Left ventricle myocardium superior (tissue), 1 donor: Measurements from ENCODE around the gene OR1K1. TPM values are rescaled to one million over a fixed set of nuclear protein-coding genes. Genes with fewer than 3 reads are reported as not detected.

Experiments used
- ATAC-seq: fragments of 200-7000 bp; cut with Tn5 transposase; one replicate; pipeline ENCODE4 v1.9.1; 2020; ENCODE audit warnings: mild to moderate bottlenecking, moderate library complexity
- DNase-seq: peaks from one replicate; pipeline ENCODE4 v3.0.0-alpha.2; 2020
- intact Hi-C: fragments of 100-400 bp; cut with micrococcal nuclease; formaldehyde crosslinking; loops from one replicate; pipeline ENCODE4 v1.11.0; 2022
- long read RNA-seq: library from polyadenylated mRNA; unstranded; transcript quantifications from one replicate; pipeline ENCODE4 v2.0.0, GENCODE V29; 2021
- total RNA-seq: library from RNA; stranded (reverse); fragmentation: NEBNext Ultra II Directional; extraction: Animal tissue kit (Norgen Biotek cat#: 25700); gene quantifications from one replicate; pipeline ENCODE4 v1.2.1, GENCODE V29; 2021
- donor health status: DM: no; HTN: yes; CAD: no; lungs with severe emphysema.

Gene OR1K1
- not detected for total RNA-seq
- long read RNA-seq, result 0 reads

- intact Hi-C loops, result no loop called here
- ATAC-seq (no peak), DNase-seq (no peak)
These were observed at the start of gene OR1K1 for GRCh38 chr9:122800066-122801060. Gene OR1K1, plus strand, starts transcription at chr9:122800123. Its CDS starts 0 bp downstream, at chr9:122800123.

- intact Hi-C loops, result no loop called here
- no peak for ATAC-seq
These were observed 45.1 kb upstream of the OR1K1 start for GRCh38 chr9:122754825-122755224.

GRCh38 chr9:122767817-122768216 lies 32.1 kb upstream of the OR1K1 start:
- intact Hi-C loops, result no loop called here
- no peak for ATAC-seq
- DNase-seq, result no peak

More at GRCh38 chr9:122754825-122755224, 45.1 kb upstream of the OR1K1 start:
- no peak for DNase-seq

GRCh38 chr9:122777052-122777451 lies 22.9 kb upstream of the OR1K1 start:
- intact Hi-C loops, result no loop called here
- DNase-seq (no peak), ATAC-seq (no peak)

- DNase-seq, result no peak
- intact Hi-C loops, result no loop called here
- no peak for ATAC-seq
These were observed 21.8 kb upstream of the OR1K1 start for GRCh38 chr9:122777935-122778627.

GRCh38 chr9:122779181-122779580 lies 20.7 kb upstream of the OR1K1 start:
- intact Hi-C loops, result no loop called here
- no peak for DNase-seq
- no peak for ATAC-seq

- DNase-seq (no peak), ATAC-seq (no peak)
- intact Hi-C loops, result no loop called here
These were observed 19.9 kb upstream of the OR1K1 start for GRCh38 chr9:122780026-122780425.

- no peak for DNase-seq
- intact Hi-C loops, result no loop called here
- ATAC-seq, result no peak
These were observed 18.3 kb upstream of the OR1K1 start for GRCh38 chr9:122781671-122782070.

- intact Hi-C loops, result no loop called here
- no peak for DNase-seq
- ATAC-seq, result no peak
These were observed 14.7 kb upstream of the OR1K1 start for GRCh38 chr9:122785269-122785668.

- intact Hi-C loops, result no loop called here
These were observed 13.6 kb upstream of the OR1K1 start for GRCh38 chr9:122786338-122786737.

GRCh38 chr9:122788831-122789230 lies 11.1 kb upstream of the OR1K1 start, which contains the start of gene OR5C1:
Gene OR5C1, plus strand, starts transcription at chr9:122788933. Its CDS starts 0 bp downstream, at chr9:122788933.
- DNase-seq (no peak), ATAC-seq (no peak)
- intact Hi-C loops, result no loop called here

More at GRCh38 chr9:122786338-122786737, 13.6 kb upstream of the OR1K1 start:
- DNase-seq (no peak), ATAC-seq (no peak)

GRCh38 chr9:122789256-122790046 lies 10.5 kb upstream of the OR1K1 start:
- intact Hi-C loops, result no loop called here
- DNase-seq (no peak), ATAC-seq (no peak)

GRCh38 chr9:122791872-122792669 lies 7.9 kb upstream of the OR1K1 start:
- intact Hi-C loops, result no loop called here
- ATAC-seq (no peak), DNase-seq (no peak)

- DNase-seq (no peak), ATAC-seq (no peak)
- intact Hi-C loops, result no loop called here
These were observed 2.4 kb upstream of the OR1K1 start for GRCh38 chr9:122797316-122798063.

- intact Hi-C loops, result no loop called here
These were observed 6.7 kb downstream of the OR1K1 start for GRCh38 chr9:122806661-122807060.

GRCh38 chr9:122807271-122807900 lies 7.5 kb downstream of the OR1K1 start:
- ATAC-seq, result no peak
- intact Hi-C loops, result no loop called here

More at GRCh38 chr9:122806661-122807060, 6.7 kb downstream of the OR1K1 start:
- ATAC-seq (no peak), DNase-seq (no peak)

GRCh38 chr9:122808141-122808540 lies 8.2 kb downstream of the OR1K1 start:
- ATAC-seq (no peak), DNase-seq (no peak)
- intact Hi-C loops, result no loop called here

More at GRCh38 chr9:122807271-122807900, 7.5 kb downstream of the OR1K1 start:
- no peak for DNase-seq
